Fibroblast of mammary gland (primary cell): Measurements from ENCODE around the gene SYT17.
A peak's percentile ranks its signal among the peaks of the same experiment; 100 is the strongest.

Source experiments
- DNase-seq: peaks from one replicate; pipeline ENCODE4 v3.0.0-alpha.2; 2010; ENCODE audit warnings: low read depth
- H3K4me3 ChIP-seq: 2 replicates; pipeline ENCODE4 v1.5.1; 2011; ENCODE audit warnings: low read depth, mild to moderate bottlenecking, low read length, moderate library complexity; ENCODE audit not compliant: control insufficient read depth
- CTCF ChIP-seq: conservative IDR thresholded peaks from 2 replicates; pipeline ENCODE4 v1.5.1; 2011; ENCODE audit warnings: low read depth, low read length, inconsistent platforms; ENCODE audit not compliant: control insufficient read depth, insufficient read depth

SYT17 gene

DNA sequence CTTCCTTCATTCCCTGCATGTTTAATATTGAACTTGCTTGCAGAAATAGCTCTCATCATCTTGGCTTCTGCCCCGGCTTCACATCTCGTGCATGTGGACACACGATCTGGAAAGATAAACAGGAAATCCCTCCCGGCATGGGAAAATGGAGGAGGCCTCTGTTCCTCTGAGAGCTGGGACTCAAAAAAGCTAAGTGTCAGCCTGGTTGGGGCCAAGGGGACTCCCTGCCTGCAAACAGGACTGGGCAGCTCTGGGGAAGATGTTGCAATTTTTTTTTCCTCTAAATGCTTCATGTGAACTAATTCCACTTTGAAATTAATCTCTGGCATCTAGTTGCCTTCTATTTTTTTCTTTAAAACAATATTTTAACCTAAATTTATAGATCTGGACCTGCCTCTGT is 29.4 kb upstream of the SYT17 start:
- peak; percentile 68 for DNase-seq
- H3K4me3 ChIP-seq, result no peak overlapping the region
- no peak for TF ChIP-seq CTCF

- no peak for DNase-seq
- no peak overlapping the region for H3K4me3 ChIP-seq
- TF ChIP-seq CTCF, result no peak
Observed at GRCh38 chr16:19139436-19140091, 28.5 kb upstream of the SYT17 start.

DNA sequence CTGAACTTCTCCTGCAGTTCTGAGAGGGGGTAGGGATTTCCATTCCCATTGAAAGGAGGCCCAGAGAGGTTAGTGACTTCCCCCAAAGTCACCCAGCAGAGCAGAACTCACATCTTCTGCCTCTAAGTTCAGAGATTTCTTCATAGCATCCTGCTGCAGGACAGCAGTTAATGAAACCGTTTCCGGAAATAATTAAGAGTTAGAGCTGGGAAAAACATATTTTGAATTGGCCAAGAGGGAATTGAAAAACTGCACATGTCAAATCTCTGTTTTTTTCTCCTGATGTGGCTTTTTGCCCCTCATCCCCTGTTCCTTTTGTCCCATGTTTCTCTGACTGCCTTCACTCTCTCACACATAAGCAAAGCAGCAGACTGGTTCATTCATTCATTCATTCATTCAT is 27.6 kb upstream of the SYT17 start:
- TF ChIP-seq CTCF, result no peak
- no peak overlapping the region for H3K4me3 ChIP-seq
- DNase-seq, result no peak

DNA sequence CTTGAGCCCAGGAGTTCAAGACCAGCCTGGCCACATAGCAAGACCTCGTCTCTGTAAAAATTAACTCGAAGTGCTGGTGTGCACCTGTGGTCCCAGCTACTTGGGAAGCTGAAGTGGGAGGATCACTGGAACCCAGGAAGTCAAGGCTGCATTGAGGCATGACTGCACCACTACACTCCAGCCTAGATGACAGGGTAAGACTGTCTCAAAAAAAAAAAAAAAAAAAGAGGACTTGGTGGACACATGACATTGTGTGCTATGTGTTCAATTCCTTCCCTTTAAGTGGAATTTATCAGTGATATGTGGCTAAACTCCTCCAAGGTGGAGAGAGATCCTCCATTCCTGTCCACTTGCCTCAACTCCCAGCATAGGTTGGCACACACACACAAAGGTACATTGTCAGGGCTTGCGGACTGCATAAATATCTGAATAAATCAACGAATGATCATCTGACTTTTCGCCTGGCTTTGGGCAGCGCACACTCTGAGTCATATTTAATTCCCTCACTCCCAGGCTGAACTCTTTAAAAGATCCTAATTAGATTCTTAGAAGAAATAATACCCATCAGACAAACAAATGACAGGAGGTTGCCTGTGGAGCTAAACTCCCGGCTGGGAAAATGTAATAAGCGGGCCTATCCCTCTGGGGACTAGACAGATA is 25.0 kb upstream of the SYT17 start:
- no peak for TF ChIP-seq CTCF
- DNase-seq, result no peak
- H3K4me3 ChIP-seq, result no peak overlapping the region

- TF ChIP-seq CTCF, result no peak
- H3K4me3 ChIP-seq, result no peak overlapping the region
- DNase-seq, result no peak
Observed at GRCh38 chr16:19143599-19143956, 24.5 kb upstream of the SYT17 start.

- no peak overlapping the region for H3K4me3 ChIP-seq
- no peak for TF ChIP-seq CTCF
- DNase-seq, result no peak
Observed at GRCh38 chr16:19145010-19145409, 23.0 kb upstream of the SYT17 start.
